Measurements from ENCODE around the gene CBX2. TPM values are rescaled to one million over a fixed set of nuclear protein-coding genes. Genes with fewer than 3 reads are reported as not detected.

CBX2 gene
- 0.28 and 0.57 TPM in 2 replicates for total RNA-seq

DNA sequence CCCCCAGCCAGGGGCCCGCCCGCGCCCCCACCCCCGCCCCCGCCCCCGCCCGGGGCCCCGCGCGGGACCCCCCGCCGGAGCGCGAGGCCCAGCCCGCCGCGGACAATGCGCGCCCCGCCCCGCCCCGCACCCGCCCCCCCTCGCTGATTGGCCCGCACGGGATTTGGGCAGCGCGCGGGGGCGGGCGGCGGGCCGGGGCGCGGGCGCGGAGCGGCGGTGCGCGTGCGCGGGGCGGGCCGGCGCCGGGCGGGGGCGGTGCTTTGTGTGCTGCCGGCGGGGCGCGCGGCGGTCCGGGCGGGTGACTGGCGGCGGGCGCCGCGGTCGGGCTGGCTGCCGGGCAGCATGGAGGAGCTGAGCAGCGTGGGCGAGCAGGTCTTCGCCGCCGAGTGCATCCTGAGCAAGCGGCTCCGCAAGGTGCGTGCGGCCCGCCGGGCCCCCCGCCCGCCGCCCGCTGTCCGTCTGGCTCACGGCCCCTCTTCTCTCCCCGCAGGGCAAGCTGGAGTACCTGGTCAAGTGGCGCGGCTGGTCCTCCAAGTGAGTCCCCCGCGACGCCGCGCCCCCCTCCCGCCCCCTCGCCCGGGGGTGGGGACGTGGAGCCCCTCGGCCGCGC, at the start of gene CBX2:
CBX2 (plus strand) TSS at position 255 of the 610 bp plus-strand sequence; CDS start at position 343, 88 bp downstream.

DNA sequence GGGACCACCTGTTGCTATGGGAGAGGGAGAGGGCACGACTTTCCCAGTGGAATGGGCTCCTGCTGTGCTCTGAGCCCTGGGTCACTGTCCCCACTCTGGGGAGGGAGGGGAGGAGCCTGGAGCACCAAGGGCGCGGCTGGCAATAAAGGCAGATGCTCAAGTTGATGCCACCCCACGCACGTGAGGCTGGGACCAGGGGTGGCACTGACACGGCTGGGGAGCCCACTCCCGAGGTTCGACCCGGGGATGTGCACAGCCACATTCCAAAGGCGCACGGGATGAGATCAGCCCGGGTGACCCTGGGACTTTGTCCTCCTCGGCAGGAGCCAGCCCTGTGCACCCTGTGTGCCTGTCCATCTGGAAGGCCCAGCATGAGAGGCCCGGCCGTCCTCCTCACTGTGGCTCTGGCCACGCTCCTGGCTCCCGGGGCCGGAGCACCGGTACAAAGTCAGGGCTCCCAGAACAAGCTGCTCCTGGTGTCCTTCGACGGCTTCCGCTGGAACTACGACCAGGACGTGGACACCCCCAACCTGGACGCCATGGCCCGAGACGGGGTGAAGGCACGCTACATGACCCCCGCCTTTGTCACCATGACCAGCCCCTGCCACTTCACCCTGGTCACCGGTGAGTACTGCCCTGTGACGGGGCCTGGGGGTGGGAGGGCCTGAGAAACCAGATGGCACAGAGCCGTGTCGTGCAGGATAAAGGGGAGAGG, 47.0 kb upstream of the CBX2 start, which contains the start of gene ENPP7:
ENPP7 (plus strand) TSS at position 175 of the 715 bp plus-strand sequence; CDS start at position 372, 197 bp downstream.

DNA sequence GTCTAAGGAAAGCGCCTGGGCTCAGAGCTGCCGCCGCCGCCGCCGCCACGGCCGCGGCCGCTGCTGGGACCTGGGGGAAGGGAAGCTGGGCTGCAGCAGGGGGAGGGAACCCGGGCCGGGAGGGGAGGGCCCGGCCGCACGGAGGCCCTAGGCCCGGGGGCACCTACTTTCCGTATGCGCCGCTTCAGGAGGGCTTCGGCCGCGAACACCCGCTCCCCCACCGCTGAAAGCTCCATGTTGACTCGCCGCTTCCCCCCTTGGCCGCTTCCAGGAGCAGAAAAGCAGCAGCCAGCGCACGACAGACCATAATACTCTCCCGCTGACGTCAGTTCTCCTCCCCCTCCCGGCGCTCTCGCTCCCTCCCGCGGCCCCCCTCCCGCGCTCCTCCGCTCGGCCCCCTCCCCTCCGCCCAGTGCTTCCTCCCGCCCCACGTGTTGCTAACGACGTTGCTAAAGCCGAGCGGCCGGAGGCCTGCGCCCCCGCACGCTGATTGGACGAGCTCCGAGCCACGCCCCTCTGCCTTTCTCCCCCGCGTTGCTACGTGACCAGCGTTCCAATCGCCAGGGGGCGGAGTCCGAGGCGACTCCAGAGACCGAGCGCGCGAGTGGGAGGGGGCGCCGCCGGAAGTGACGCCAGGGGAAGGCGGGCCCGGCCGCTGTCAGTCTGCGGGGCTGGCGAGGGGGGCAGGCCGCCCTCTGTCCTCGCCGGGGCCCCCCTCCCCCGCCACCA, 19.0 kb downstream of the CBX2 start, which contains the start of gene CBX8:
CBX8 (minus strand) TSS at position 315 of the 729 bp plus-strand sequence; CDS start at position 236, 79 bp downstream.

Other genes starting within 250 kb of the CBX2 start
- not detected in 2 replicates for gene RBFOX3, start 167.1 kb upstream of the CBX2 start, total RNA-seq
- gene ENPP7, start 47.2 kb upstream of the CBX2 start, total RNA-seq = not detected in 2 replicates
- gene CBX8, start 18.9 kb downstream of the CBX2 start, total RNA-seq = 3.4 and 6.7 TPM in 2 replicates
- 8.4 and 9.8 TPM in 2 replicates for gene CBX4, start 61.3 kb downstream of the CBX2 start, total RNA-seq

All from smooth muscle cell of bladder (primary cell).